ENCODE data around the gene ATG16L1.

DNA sequence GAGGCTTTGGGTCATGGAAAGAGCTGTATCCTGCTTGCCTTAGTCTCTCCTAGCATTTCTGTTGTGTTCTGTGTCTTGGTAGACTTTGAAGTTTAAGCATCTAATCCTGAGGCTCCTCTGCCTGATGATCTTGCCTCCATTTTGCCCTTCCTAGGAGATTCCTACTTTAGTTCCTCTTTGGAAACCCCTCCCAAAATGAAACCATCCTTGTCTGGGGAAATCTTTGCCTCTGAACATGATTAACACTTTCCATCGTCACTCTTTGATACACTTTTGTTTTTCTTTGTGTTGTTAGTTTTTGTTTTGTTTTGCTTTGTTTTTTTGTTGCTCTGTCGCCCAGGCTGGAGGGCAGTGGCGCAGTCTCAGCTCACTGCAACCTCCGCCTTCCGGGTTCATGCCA lies 9.2 kb downstream of the ATG16L1 start:
- TF ChIP-seq GATA3 (IDR thresholded peaks at IDR 0.05; ENCODE audit: low read depth, low read length): no peak
- no peak for TF ChIP-seq GATA2 (IDR thresholded peaks at IDR 0.05; ENCODE audit: low read depth, low read length)
